GM19463 (cell line): ENCODE data around the gene AKR1C8.
"Not testable (repeated sequence)": the region's sequence is repeated elsewhere in the genome, so short reads cannot be mapped to it uniquely, and the experiment has no call there.

ENCODE experiments used
- ATAC-seq: cut with Tn5 transposase; IDR thresholded peaks from one replicate; pipeline ENCODE4 v1.9.1; 2021; ENCODE audit warnings: mild to moderate bottlenecking, moderate library complexity; ENCODE audit not compliant: unreplicated experiment

The AKR1C8 gene

GRCh38 chr10:5184987-5185775, at the start of gene AKR1C8:
Gene AKR1C8 (minus strand): TSS chr10:5185150. CDS start chr10:5185104, 46 bp downstream.
- no peak for ATAC-seq

GRCh38 chr10:5234106-5234860, 49.3 kb upstream of the AKR1C8 start:
- no peak for ATAC-seq

GRCh38 chr10:5233324-5233723, 48.4 kb upstream of the AKR1C8 start:
- ATAC-seq, result no peak

GRCh38 chr10:5229019-5229418, 44.1 kb upstream of the AKR1C8 start:
- ATAC-seq, result no peak

GRCh38 chr10:5222942-5223341, 38.0 kb upstream of the AKR1C8 start:
- ATAC-seq, result not testable (repeated sequence)

GRCh38 chr10:5219262-5219661, 34.3 kb upstream of the AKR1C8 start:
- no peak for ATAC-seq

- ATAC-seq, result no peak
Observed at GRCh38 chr10:5216801-5217200, 31.9 kb upstream of the AKR1C8 start.

- no peak for ATAC-seq
Observed at GRCh38 chr10:5211696-5212536, 27.0 kb upstream of the AKR1C8 start.

GRCh38 chr10:5210261-5210660, 25.3 kb upstream of the AKR1C8 start:
- not testable (repeated sequence) for ATAC-seq

- not testable (repeated sequence) for ATAC-seq
Observed at GRCh38 chr10:5209776-5210175, 24.8 kb upstream of the AKR1C8 start.

- ATAC-seq, result no peak
Observed at GRCh38 chr10:5206799-5207198, 21.8 kb upstream of the AKR1C8 start.

- ATAC-seq, result no peak
Observed at GRCh38 chr10:5199398-5199797, 14.4 kb upstream of the AKR1C8 start.

GRCh38 chr10:5198386-5198785, 13.4 kb upstream of the AKR1C8 start:
- ATAC-seq, result no peak

GRCh38 chr10:5196702-5197113, 11.8 kb upstream of the AKR1C8 start, which contains the start of gene AKR1C4:
Gene AKR1C4 (plus strand): TSS chr10:5196837. CDS start chr10:5196868, 31 bp downstream.
- ATAC-seq, result no peak

GRCh38 chr10:5195727-5196374, 10.9 kb upstream of the AKR1C8 start:
- no peak for ATAC-seq

GRCh38 chr10:5194431-5194830, 9.5 kb upstream of the AKR1C8 start:
- no peak for ATAC-seq

- ATAC-seq, result no peak
Observed at GRCh38 chr10:5188358-5188757, 3.4 kb upstream of the AKR1C8 start.

GRCh38 chr10:5187867-5188266, 2.9 kb upstream of the AKR1C8 start:
- no peak for ATAC-seq

GRCh38 chr10:5183923-5184322, 1.0 kb downstream of the AKR1C8 start:
- ATAC-seq, result no peak

- ATAC-seq, result not testable (repeated sequence)
Observed at GRCh38 chr10:5180503-5180902, 4.4 kb downstream of the AKR1C8 start.

- not testable (repeated sequence) for ATAC-seq
Observed at GRCh38 chr10:5175581-5175980, 9.4 kb downstream of the AKR1C8 start.
